ENCODE results near the gene KRT75. TPM values are rescaled to one million over a fixed set of nuclear protein-coding genes. Genes with fewer than 3 reads are reported as not detected.

KRT75 gene
- total and polyA plus RNA-seq, 10 donors: not detected

DNA sequence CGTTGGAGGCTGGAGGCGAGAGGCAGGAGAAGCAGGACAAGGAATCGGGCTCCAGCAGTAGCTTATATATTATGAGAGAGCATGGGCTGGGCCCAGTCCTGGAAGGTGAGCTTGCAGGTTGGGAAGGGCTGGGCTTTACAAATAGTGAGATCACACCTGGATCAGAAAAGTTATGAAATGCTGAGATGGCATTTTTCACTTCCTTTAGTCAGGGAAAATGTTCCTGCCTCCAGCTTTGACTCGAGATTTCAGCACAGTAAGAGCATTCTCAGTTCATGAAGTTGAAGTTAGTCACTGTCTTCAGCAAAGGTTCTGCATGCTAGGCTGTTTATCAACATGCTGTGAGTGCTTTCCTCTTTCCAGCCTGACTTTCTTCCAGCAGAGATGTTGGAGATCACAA lies 39.6 kb upstream of the KRT75 start, which contains the start of gene KRT6C:
TSS of gene KRT6C (minus strand) at position 38 of the 400 bp plus-strand sequence. CDS start 68 bp downstream, outside the sequence.
- Histone ChIP-seq H3K36me3 (no peaks in the 10 kb centered on the region), H3K27ac (no peak within 1 kb of the TSS), H3K9me3 (no peaks in the 10 kb centered on the region), H3K4me1 (no peaks in the 10 kb centered on the region), H3K4me3 (no peak within 1 kb of the TSS), H3K27me3 (replicated peaks in 1 of 7) (no peaks in the 10 kb centered on the region)
- intact Hi-C loops (cut with DNase I; ENCODE audit: low total_unique reads): no loop called here
- 66 to 90% (median 84%) methylated on average over 4 of the region's 4 CpGs for WGBS, 5 donors
- no peak for DNase-seq
- TF ChIP-seq POLR2AphosphoS5 (IDR thresholded peaks at IDR 0.05): no peak
- TF ChIP-seq, protein P1, sequence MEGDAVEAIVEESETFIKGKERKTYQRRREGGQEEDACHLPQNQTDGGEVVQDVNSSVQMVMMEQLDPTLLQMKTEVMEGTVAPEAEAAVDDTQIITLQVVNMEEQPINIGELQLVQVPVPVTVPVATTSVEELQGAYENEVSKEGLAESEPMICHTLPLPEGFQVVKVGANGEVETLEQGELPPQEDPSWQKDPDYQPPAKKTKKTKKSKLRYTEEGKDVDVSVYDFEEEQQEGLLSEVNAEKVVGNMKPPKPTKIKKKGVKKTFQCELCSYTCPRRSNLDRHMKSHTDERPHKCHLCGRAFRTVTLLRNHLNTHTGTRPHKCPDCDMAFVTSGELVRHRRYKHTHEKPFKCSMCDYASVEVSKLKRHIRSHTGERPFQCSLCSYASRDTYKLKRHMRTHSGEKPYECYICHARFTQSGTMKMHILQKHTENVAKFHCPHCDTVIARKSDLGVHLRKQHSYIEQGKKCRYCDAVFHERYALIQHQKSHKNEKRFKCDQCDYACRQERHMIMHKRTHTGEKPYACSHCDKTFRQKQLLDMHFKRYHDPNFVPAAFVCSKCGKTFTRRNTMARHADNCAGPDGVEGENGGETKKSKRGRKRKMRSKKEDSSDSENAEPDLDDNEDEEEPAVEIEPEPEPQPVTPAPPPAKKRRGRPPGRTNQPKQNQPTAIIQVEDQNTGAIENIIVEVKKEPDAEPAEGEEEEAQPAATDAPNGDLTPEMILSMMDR (IDR thresholded peaks at IDR 0.05 in 8 of 11, conservative IDR thresholded peaks at IDR 0.05 in 3 of 11): no peak
- TF ChIP-seq POLR2A (IDR thresholded peaks at IDR 0.05): no peak

DNA sequence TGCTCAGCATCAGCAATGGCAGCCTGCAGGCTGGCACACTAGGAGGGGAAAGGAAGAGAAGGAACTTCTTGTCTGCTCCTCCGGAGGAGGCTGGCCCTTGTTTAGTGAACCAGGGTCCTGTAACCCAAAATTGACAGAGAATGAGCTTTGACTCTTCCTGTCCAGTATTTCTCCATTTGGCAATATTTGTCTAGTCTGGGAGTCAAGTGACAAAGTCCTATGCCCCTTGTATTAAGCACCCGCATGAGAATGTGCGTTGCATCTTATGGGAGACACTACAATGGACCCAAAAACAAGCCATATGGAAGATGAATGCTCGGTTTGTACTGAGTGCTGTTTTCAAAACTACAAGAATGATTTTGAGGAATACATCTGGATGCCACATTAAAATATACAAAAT lies 35.7 kb upstream of the KRT75 start:
- no peaks in the 10 kb centered on the region for H3K36me3 ChIP-seq
- no peak for DNase-seq
- 68 to 83% (median 79%) methylated on average over 3 to 4 of the region's 4 CpGs for WGBS, 5 donors
- no peak overlapping the region for H3K4me3 ChIP-seq
- H3K4me1 ChIP-seq: no peaks in the 10 kb centered on the region
- H3K9me3 ChIP-seq: no peaks in the 10 kb centered on the region
- no peaks in the 10 kb centered on the region for H3K27me3 ChIP-seq (replicated peaks in 1 of 7)
- TF ChIP-seq POLR2AphosphoS5 (IDR thresholded peaks at IDR 0.05) (no peak), POLR2A (IDR thresholded peaks at IDR 0.05) (no peak)
- TF ChIP-seq, protein P1 (IDR thresholded peaks at IDR 0.05 in 8 of 11, conservative IDR thresholded peaks at IDR 0.05 in 3 of 11): no peak
- intact Hi-C loops (cut with DNase I; ENCODE audit: low total_unique reads): no loop called here
- H3K27ac ChIP-seq: no peak overlapping the region

GRCh38 chr12:52464897-52465296 lies 30.7 kb upstream of the KRT75 start:
- intact Hi-C loops (cut with DNase I; ENCODE audit: low total_unique reads): no loop called here
- WGBS, 5 donors: 45 to 59% (median 53%) methylated on average over 2 of the region's 2 CpGs
- no peaks in the 10 kb centered on the region for H3K9me3 ChIP-seq
- H3K36me3 ChIP-seq: no peaks in the 10 kb centered on the region
- H3K4me3 ChIP-seq: no peak overlapping the region
- H3K4me1 ChIP-seq: no peaks in the 10 kb centered on the region
- H3K27ac ChIP-seq: no peak overlapping the region
- DNase-seq: no peak
- no peaks in the 10 kb centered on the region for H3K27me3 ChIP-seq (replicated peaks in 1 of 7)
- TF ChIP-seq, protein P1 (IDR thresholded peaks at IDR 0.05 in 8 of 11, conservative IDR thresholded peaks at IDR 0.05 in 3 of 11): no peak
- TF ChIP-seq POLR2A (IDR thresholded peaks at IDR 0.05) (no peak), POLR2AphosphoS5 (IDR thresholded peaks at IDR 0.05) (no peak)

- intact Hi-C loops (cut with DNase I; ENCODE audit: low total_unique reads): no loop called here
- 63 to 76% (median 68%) methylated on average over 5 of the region's 5 CpGs for WGBS, 5 donors
- H3K36me3 ChIP-seq: no peaks in the 10 kb centered on the region
- no peaks in the 10 kb centered on the region for H3K9me3 ChIP-seq
- H3K4me1 ChIP-seq: no peaks in the 10 kb centered on the region
- TF ChIP-seq, protein P1 (IDR thresholded peaks at IDR 0.05 in 8 of 11, conservative IDR thresholded peaks at IDR 0.05 in 3 of 11): no peak
- TF ChIP-seq POLR2AphosphoS5 (IDR thresholded peaks at IDR 0.05) (no peak), POLR2A (IDR thresholded peaks at IDR 0.05) (no peak)
- no peak for DNase-seq
- H3K27me3 ChIP-seq (replicated peaks in 1 of 7): no peaks in the 10 kb centered on the region
- H3K27ac ChIP-seq: no peak overlapping the region
- no peak overlapping the region for H3K4me3 ChIP-seq
Measured at GRCh38 chr12:52461693-52462092, 27.5 kb upstream of the KRT75 start.
